Progenitor cell of endocrine pancreas (in vitro differentiated cells): ENCODE data around the gene CCSER1. TPM values are rescaled to one million over a fixed set of nuclear protein-coding genes. Genes with fewer than 3 reads are reported as not detected.

ENCODE experiments used
- DNase-seq: peaks from one replicate; pipeline ENCODE4 v3.0.0; 2021; ENCODE audit warnings: low spot score; ENCODE audit not compliant: unreplicated experiment
- H3K27ac Mint-ChIP-seq: 2 replicates; pipeline ENCODE4 v1.8.0; 2021; ENCODE audit warnings: mild to moderate bottlenecking, moderate library complexity, mixed read lengths
- H3K27me3 Mint-ChIP-seq: 2 replicates; pipeline ENCODE4 v1.8.0; 2021; ENCODE audit warnings: mixed read lengths
- H3K36me3 Mint-ChIP-seq: 2 replicates; pipeline ENCODE4 v1.8.0; 2022; ENCODE audit warnings: mixed read lengths; ENCODE audit not compliant: insufficient read depth
- H3K4me1 Mint-ChIP-seq: 2 replicates; pipeline ENCODE4 v1.8.0; 2021; ENCODE audit warnings: low read depth, mixed read lengths
- H3K4me3 Mint-ChIP-seq: 2 replicates; pipeline ENCODE4 v1.8.0; 2021; ENCODE audit warnings: low read depth, mild to moderate bottlenecking, moderate library complexity, mixed read lengths
- H3K9me3 Mint-ChIP-seq: 2 replicates; pipeline ENCODE4 v1.8.0; 2021; ENCODE audit warnings: low read depth, mixed read lengths
- total RNA-seq: library from RNA; stranded (reverse); gene quantifications from 2 replicates; pipeline ENCODE4 v1.2.1, GENCODE V29; 2021
- TF ChIP-seq, protein P1 (sequence below): fragments of 200-600 bp; sonication (generic); IDR thresholded peaks from one replicate; pipeline ENCODE4 v1.5.0; 2021; ENCODE audit warnings: antibody characterized with exemption, mild to moderate bottlenecking; ENCODE audit not compliant: unreplicated experiment

The CCSER1 gene
- total RNA-seq, 1 donor from 2014 or later: 11.6 TPM

DNA sequence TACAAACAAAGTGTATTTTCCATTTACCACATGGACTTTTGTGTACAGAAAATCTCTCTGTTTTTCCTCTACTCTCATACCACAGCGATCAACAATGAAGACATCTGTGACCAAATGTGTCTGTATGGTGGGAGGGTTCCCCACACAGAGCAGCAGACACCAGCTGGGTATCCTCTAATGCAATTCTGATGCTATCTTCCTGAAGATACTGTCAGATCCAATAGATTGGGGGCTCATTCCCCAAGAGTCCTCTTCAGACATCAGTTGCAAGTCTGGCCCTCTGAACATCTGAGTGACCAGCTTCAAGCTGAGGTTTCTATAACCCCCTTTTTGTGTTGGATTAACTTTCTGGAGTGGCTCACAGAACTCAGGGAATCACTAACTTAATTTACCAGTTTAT lies 659.4 kb downstream of the CCSER1 start:
- Mint-ChIP-seq H3K4me1 (peaks cover 10% of the 10 kb centered on the region), H3K27me3 (no peaks in the 10 kb centered on the region), H3K4me3 (no peak overlapping the region), H3K9me3 (no peaks in the 10 kb centered on the region), H3K27ac (no peak overlapping the region), H3K36me3 (no peaks in the 10 kb centered on the region)
- DNase-seq: no peak
- TF ChIP-seq, protein P1, sequence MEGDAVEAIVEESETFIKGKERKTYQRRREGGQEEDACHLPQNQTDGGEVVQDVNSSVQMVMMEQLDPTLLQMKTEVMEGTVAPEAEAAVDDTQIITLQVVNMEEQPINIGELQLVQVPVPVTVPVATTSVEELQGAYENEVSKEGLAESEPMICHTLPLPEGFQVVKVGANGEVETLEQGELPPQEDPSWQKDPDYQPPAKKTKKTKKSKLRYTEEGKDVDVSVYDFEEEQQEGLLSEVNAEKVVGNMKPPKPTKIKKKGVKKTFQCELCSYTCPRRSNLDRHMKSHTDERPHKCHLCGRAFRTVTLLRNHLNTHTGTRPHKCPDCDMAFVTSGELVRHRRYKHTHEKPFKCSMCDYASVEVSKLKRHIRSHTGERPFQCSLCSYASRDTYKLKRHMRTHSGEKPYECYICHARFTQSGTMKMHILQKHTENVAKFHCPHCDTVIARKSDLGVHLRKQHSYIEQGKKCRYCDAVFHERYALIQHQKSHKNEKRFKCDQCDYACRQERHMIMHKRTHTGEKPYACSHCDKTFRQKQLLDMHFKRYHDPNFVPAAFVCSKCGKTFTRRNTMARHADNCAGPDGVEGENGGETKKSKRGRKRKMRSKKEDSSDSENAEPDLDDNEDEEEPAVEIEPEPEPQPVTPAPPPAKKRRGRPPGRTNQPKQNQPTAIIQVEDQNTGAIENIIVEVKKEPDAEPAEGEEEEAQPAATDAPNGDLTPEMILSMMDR: no peak

DNA sequence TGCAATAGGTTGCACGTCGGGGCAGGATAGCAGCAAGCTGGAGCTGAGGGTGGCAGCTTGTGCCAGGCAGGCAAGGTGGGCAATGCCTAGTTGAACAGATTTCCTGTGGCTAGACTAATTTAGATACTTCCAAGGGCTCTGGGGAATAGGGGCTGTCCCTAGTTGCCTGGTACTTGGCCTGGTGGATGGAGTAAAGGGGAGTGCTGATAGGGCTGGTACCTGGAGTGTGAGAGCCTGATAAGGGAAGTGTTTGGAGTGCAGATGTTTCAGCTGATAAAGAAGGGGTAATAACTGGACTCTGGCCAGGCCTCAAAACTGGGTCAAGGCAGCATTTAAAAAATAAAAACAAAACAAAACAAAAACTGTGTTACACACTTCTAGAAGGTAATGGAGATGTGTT lies 665.5 kb downstream of the CCSER1 start:
- no peak for DNase-seq
- Mint-ChIP-seq H3K9me3 (peaks cover 17% of the 10 kb centered on the region), H3K4me3 (no peak overlapping the region), H3K27me3 (no peaks in the 10 kb centered on the region), H3K4me1 (peaks cover 10% of the 10 kb centered on the region), H3K36me3 (peaks cover 3% of the 10 kb centered on the region), H3K27ac (no peak overlapping the region)
- TF ChIP-seq, protein P1: no peak

DNA sequence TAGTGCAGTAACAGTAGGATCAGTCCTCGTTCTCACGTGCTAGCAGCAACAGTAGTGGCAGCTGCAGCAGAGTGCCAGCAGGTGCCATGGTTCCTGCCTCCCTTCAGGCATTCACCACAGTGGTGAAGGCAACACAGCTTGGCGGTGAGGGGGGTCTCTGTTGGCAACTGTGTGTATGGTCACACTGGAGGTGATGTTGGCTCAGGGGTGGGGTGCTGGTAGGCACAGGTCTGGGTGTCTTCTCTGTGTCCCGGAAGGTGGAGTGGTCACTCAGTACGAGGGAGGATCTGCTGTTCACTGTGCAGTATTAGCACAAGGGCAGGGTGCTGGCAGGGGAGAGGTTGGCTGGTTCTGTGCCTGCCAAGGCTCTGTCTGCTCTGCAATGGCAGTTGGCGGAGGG lies 671.8 kb downstream of the CCSER1 start:
- H3K36me3 Mint-ChIP-seq: peaks cover 3% of the 10 kb centered on the region
- no peak overlapping the region for H3K4me3 Mint-ChIP-seq
- no peak for DNase-seq
- H3K4me1 Mint-ChIP-seq: no peaks in the 10 kb centered on the region
- TF ChIP-seq, protein P1: no peak
- peaks cover 22% of the 10 kb centered on the region for H3K9me3 Mint-ChIP-seq
- no peaks in the 10 kb centered on the region for H3K27me3 Mint-ChIP-seq
- no peak overlapping the region for H3K27ac Mint-ChIP-seq

DNA sequence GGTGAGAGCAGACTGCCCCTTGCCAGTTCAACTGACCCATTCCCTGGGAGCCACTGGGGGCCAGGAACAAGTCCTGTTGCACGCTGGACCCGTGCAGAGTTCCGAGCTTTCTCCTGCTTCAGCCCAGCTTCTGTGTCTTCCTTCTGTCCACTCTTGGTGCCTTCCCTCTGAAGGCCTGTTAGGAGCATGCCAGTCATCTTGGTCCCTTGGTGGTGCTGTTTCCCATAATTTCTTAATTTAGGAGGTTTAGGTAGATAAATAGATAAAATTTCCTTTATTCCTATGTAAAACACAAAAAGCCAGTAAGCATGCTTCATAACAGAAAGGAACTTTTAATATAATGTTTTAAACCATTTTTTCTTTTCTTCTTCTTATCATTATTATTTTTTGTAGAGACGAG lies 672.7 kb downstream of the CCSER1 start:
- Mint-ChIP-seq H3K36me3 (peaks cover 3% of the 10 kb centered on the region), H3K4me1 (no peaks in the 10 kb centered on the region), H3K9me3 (peaks cover 22% of the 10 kb centered on the region), H3K27me3 (no peaks in the 10 kb centered on the region), H3K27ac (no peak overlapping the region), H3K4me3 (no peak overlapping the region)
- TF ChIP-seq, protein P1: no peak
- DNase-seq: no peak

DNA sequence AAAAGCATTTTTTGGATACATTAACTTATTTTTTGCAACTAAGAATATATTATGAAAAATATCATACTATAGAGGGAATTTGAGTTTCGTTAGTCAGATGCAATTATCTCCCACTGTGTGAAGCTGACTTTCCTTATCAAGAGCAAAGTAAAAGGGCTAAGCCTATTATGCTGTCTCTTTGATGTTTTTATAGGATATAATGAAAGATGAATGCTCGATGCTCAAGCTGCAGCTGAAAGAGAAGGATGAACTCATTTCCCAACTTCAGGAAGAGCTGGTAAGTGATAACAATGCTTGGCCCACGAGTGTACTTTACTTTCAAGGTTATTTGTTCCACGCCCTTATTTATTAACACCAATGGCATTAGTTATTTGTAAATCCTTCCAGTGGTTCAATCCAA lies 688.4 kb downstream of the CCSER1 start:
- Mint-ChIP-seq H3K27me3 (no peaks in the 10 kb centered on the region), H3K4me1 (no peaks in the 10 kb centered on the region), H3K4me3 (no peak overlapping the region), H3K9me3 (peaks cover 18% of the 10 kb centered on the region), H3K27ac (no peak overlapping the region), H3K36me3 (peaks cover 3% of the 10 kb centered on the region)
- no peak for DNase-seq
- TF ChIP-seq, protein P1: no peak
